GM12872 (cell line): Measurements from ENCODE around the gene IRX4.

Experiments used
- CTCF ChIP-seq: IDR thresholded peaks from 3 replicates; pipeline ENCODE4 v1.5.1; 2011; ENCODE audit warnings: low read depth, mild to moderate bottlenecking, low read length, moderate library complexity; ENCODE audit not compliant: insufficient read depth

The IRX4 gene

GRCh38 chr5:1865948-1866347, 16.8 kb downstream of the IRX4 start:
- no peak for TF ChIP-seq CTCF

GRCh38 chr5:1865486-1865885, 17.2 kb downstream of the IRX4 start:
- TF ChIP-seq CTCF = no peak

GRCh38 chr5:1864896-1865440, 17.8 kb downstream of the IRX4 start:
- no peak for TF ChIP-seq CTCF

- no peak for TF ChIP-seq CTCF
Observed at GRCh38 chr5:1860949-1861348, 21.8 kb downstream of the IRX4 start.

GRCh38 chr5:1860021-1860610, 22.6 kb downstream of the IRX4 start:
- no peak for TF ChIP-seq CTCF

GRCh38 chr5:1859099-1859498, 23.6 kb downstream of the IRX4 start:
- TF ChIP-seq CTCF = no peak

GRCh38 chr5:1858436-1858835, 24.3 kb downstream of the IRX4 start:
- no peak for TF ChIP-seq CTCF
